Neural progenitor cell (in vitro differentiated cells): Measurements from ENCODE around the gene CALY. TPM values are rescaled to one million over a fixed set of nuclear protein-coding genes. Genes with fewer than 3 reads are reported as not detected.

ENCODE experiments used
- DNase-seq: peaks from one replicate; pipeline ENCODE4 v3.0.0-alpha.2; 2016; ENCODE audit warnings: low spot score
- H2AFZ ChIP-seq: fragments of 200-600 bp; sonication (generic); replicated peaks from 2 replicates; pipeline ENCODE4 v1.6.1; 2016; ENCODE audit warnings: antibody characterized with exemption
- H3F3A ChIP-seq: fragments of 200-600 bp; sonication (generic); 2 replicates; pipeline ENCODE4 v1.6.1; 2016; ENCODE audit warnings: antibody characterized with exemption, low read depth
- H3K27ac ChIP-seq: fragments of 200-600 bp; sonication (generic); 2 replicates; pipeline ENCODE4 v1.5.1; 2016; ENCODE audit warnings: mild to moderate bottlenecking
- H3K27me3 ChIP-seq: fragments of 200-600 bp; sonication (generic); 2 replicates; pipeline ENCODE4 v1.6.1; 2016; ENCODE audit warnings: mild to moderate bottlenecking, moderate library complexity
- H3K36me3 ChIP-seq: fragments of 200-600 bp; sonication (generic); 2 replicates; pipeline ENCODE4 v1.5.1; 2016
- H3K4me1 ChIP-seq: fragments of 200-600 bp; sonication (generic); 2 replicates; pipeline ENCODE4 v1.6.1; 2016; ENCODE audit warnings: mixed run types
- H3K4me2 ChIP-seq: fragments of 200-600 bp; sonication (generic); 2 replicates; pipeline ENCODE4 v1.6.1; 2016
- H3K4me3 ChIP-seq: fragments of 200-600 bp; sonication (generic); 2 replicates; pipeline ENCODE4 v1.5.1; 2016
- H3K79me2 ChIP-seq: fragments of 200-600 bp; sonication (generic); 2 replicates; pipeline ENCODE4 v1.6.1; 2016; ENCODE audit warnings: low read depth
- H3K9ac ChIP-seq: fragments of 200-600 bp; sonication (generic); 2 replicates; pipeline ENCODE4 v1.6.1; 2016
- H3K9me3 ChIP-seq: fragments of 200-600 bp; sonication (generic); 2 replicates; pipeline ENCODE4 v1.5.1; 2016; ENCODE audit warnings: low read depth
- H4K20me1 ChIP-seq: fragments of 200-600 bp; sonication (generic); 2 replicates; pipeline ENCODE4 v1.6.1; 2016; ENCODE audit warnings: low read depth
- H3K27ac Mint-ChIP-seq: 3 replicates; pipeline ENCODE4 v1.8.0; 2021; ENCODE audit warnings: mixed read lengths
- H3K27me3 Mint-ChIP-seq: 2 replicates; pipeline ENCODE4 v1.8.0; 2022; ENCODE audit warnings: low read depth, mild to moderate bottlenecking, inconsistent platforms, moderate library complexity, mixed read lengths; ENCODE audit not compliant: insufficient read depth
- H3K36me3 Mint-ChIP-seq: 3 replicates; pipeline ENCODE4 v1.8.0; 2021; ENCODE audit warnings: mixed read lengths
- H3K4me1 Mint-ChIP-seq: 3 replicates; pipeline ENCODE4 v1.8.0; 2021; ENCODE audit warnings: mixed read lengths
- H3K4me3 Mint-ChIP-seq: 3 replicates; pipeline ENCODE4 v1.8.0; 2021; ENCODE audit warnings: mild to moderate bottlenecking, moderate library complexity, mixed read lengths
- H3K9me3 Mint-ChIP-seq: 3 replicates; pipeline ENCODE4 v1.8.0; 2020; ENCODE audit warnings: mixed read lengths
- EZH2 ChIP-seq: fragments of 200-600 bp; sonication (generic); IDR thresholded peaks from 2 replicates; pipeline ENCODE4 v1.6.1; 2017; ENCODE audit warnings: antibody characterized with exemption, mild to moderate bottlenecking, moderate library complexity
- EZH2phosphoT487 ChIP-seq: fragments of 200-600 bp; sonication (generic); IDR thresholded peaks from 2 replicates; pipeline ENCODE4 v1.6.1; 2017; ENCODE audit warnings: antibody characterized with exemption
- total RNA-seq: library from RNA; depleted of rRNA; stranded (reverse); fragments of >200 nt; gene quantifications from 2 replicates; pipeline ENCODE4 v1.2.3, GENCODE V29; 2015; ENCODE audit warnings: low replicate concordance
- TF ChIP-seq, protein P1 (sequence below): fragments of 200-600 bp; sonication (generic); IDR thresholded peaks from 2 replicates; pipeline ENCODE4 v1.5.1; 2017; ENCODE audit warnings: antibody characterized with exemption, mild to moderate bottlenecking

CALY gene
- total RNA-seq, 1 donor from 2014 or later: not detected

DNA sequence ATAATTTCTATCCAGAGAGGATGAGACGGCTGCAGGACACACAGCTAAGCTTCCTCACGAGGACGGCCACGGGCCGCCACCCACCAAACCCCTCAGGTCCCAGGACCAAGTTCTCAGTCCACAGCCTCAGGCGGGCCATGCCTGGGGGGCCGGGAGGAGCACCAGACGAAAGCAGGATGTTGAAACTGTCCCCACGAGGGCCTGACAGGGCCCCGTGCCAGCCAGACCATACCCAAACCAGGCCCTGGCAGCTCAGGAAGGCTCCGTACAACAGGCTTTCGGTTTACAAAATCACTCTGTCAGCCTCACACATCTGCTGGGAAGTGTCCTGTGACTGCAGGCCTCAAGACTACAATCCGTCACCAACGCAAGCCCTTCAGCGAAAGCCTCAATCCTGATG is 42.5 kb downstream of the CALY start:
- H3F3A ChIP-seq: no peaks in the 10 kb centered on the region
- Mint-ChIP-seq H3K36me3 (peaks cover 15% of the 10 kb centered on the region), H3K9me3 (no peaks in the 10 kb centered on the region), H3K27me3 (peaks cover 2% of the 10 kb centered on the region), H3K4me3 (no peak overlapping the region), H3K4me1 (no peaks in the 10 kb centered on the region), H3K27ac (no peak overlapping the region)
- no peak overlapping the region for H3K4me2 ChIP-seq
- H3K27me3 ChIP-seq: no peaks in the 10 kb centered on the region
- DNase-seq: no peak
- no peak overlapping the region for H3K27ac ChIP-seq
- TF ChIP-seq EZH2 (no peak), EZH2phosphoT487 (no peak)
- TF ChIP-seq, protein P1, sequence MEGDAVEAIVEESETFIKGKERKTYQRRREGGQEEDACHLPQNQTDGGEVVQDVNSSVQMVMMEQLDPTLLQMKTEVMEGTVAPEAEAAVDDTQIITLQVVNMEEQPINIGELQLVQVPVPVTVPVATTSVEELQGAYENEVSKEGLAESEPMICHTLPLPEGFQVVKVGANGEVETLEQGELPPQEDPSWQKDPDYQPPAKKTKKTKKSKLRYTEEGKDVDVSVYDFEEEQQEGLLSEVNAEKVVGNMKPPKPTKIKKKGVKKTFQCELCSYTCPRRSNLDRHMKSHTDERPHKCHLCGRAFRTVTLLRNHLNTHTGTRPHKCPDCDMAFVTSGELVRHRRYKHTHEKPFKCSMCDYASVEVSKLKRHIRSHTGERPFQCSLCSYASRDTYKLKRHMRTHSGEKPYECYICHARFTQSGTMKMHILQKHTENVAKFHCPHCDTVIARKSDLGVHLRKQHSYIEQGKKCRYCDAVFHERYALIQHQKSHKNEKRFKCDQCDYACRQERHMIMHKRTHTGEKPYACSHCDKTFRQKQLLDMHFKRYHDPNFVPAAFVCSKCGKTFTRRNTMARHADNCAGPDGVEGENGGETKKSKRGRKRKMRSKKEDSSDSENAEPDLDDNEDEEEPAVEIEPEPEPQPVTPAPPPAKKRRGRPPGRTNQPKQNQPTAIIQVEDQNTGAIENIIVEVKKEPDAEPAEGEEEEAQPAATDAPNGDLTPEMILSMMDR: no peak
- H3K9ac ChIP-seq: no peak overlapping the region
- H3K36me3 ChIP-seq: no peaks in the 10 kb centered on the region
- no peak overlapping the region for H3K4me3 ChIP-seq
- no peaks in the 10 kb centered on the region for H3K79me2 ChIP-seq
- H4K20me1 ChIP-seq: no peaks in the 10 kb centered on the region
- H2AFZ ChIP-seq: no peak overlapping the region
- no peaks in the 10 kb centered on the region for H3K9me3 ChIP-seq
- H3K4me1 ChIP-seq: no peaks in the 10 kb centered on the region

- no peaks in the 10 kb centered on the region for H3K27me3 ChIP-seq
- H3K79me2 ChIP-seq: no peaks in the 10 kb centered on the region
- H3K9ac ChIP-seq: no peak overlapping the region
- no peak overlapping the region for H3K4me3 Mint-ChIP-seq
- no peaks in the 10 kb centered on the region for H3K9me3 ChIP-seq
- H3K4me3 ChIP-seq: no peak overlapping the region
- no peak for DNase-seq
- no peak overlapping the region for H3K4me2 ChIP-seq
- H2AFZ ChIP-seq: no peak overlapping the region
- no peaks in the 10 kb centered on the region for H4K20me1 ChIP-seq
- H3K9me3 Mint-ChIP-seq: no peaks in the 10 kb centered on the region
- TF ChIP-seq EZH2: no peak
- no peak for TF ChIP-seq EZH2phosphoT487
- TF ChIP-seq, protein P1: no peak
- H3K36me3 ChIP-seq: no peaks in the 10 kb centered on the region
- peaks cover 17% of the 10 kb centered on the region for H3K36me3 Mint-ChIP-seq
- H3K4me1 Mint-ChIP-seq: no peaks in the 10 kb centered on the region
- no peaks in the 10 kb centered on the region for H3K4me1 ChIP-seq
- peaks cover 2% of the 10 kb centered on the region for H3K27me3 Mint-ChIP-seq
- H3K27ac ChIP-seq: no peak overlapping the region
- no peak overlapping the region for H3K27ac Mint-ChIP-seq
- H3F3A ChIP-seq: no peaks in the 10 kb centered on the region
Observed at GRCh38 chr10:133293810-133294119, 42.9 kb downstream of the CALY start.

DNA sequence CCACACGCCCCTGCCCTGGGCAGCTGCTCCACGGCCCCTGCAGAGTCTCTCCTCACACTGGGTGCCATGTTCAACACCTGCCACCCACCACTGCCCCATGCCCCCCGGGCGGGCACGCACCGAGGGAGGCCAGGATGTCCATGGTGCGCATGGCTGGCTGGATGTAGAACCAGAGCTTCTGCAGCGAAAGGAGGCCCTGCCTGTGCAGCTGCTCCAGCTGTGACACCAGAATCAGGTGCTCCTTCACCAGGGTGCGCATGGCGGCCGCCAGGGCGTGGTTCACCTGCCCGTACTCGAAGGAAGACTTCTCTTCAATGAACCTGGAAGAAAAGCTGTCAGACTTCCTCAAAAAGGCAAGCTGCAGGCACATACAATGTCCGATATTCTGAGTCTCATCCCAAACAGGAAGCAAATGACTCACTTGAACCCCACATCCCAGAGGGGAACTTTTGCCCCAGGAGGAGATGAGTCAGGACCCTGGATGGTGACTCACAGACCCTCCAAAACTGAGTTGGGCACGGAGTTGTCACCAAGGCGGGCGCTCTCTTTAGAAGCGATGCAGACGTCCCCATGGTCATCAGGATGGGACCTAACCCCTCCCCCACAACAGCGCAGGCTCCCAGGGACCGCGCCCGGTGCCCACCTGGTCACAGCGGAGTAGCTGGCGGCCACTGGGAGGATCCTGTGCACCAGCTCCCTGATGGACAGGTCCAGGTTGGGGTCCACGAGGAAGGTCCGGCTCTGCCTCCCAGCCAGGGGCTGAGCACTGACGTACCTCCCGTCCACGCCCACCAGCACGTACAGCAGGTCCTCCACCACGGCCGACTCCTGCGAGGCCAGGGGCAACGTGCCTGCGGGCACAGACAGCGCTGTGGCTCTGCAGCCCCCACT is 43.5 kb downstream of the CALY start:
- H3K9me3 ChIP-seq: no peaks in the 10 kb centered on the region
- no peak overlapping the region for H3K27ac ChIP-seq
- H3K27ac Mint-ChIP-seq: no peak overlapping the region
- H3K9ac ChIP-seq: no peak overlapping the region
- H3K79me2 ChIP-seq: no peaks in the 10 kb centered on the region
- no peak overlapping the region for H3K4me3 ChIP-seq
- no peaks in the 10 kb centered on the region for H3F3A ChIP-seq
- H3K4me1 ChIP-seq: no peaks in the 10 kb centered on the region
- no peaks in the 10 kb centered on the region for H3K27me3 ChIP-seq
- no peak for DNase-seq
- no peak overlapping the region for H2AFZ ChIP-seq
- H3K4me3 Mint-ChIP-seq: no peak overlapping the region
- H3K4me2 ChIP-seq: no peak overlapping the region
- H3K36me3 ChIP-seq: no peaks in the 10 kb centered on the region
- TF ChIP-seq EZH2: no peak
- TF ChIP-seq EZH2phosphoT487: no peak
- TF ChIP-seq, protein P1: no peak
- H3K27me3 Mint-ChIP-seq: peaks cover 2% of the 10 kb centered on the region
- no peaks in the 10 kb centered on the region for H3K4me1 Mint-ChIP-seq
- H3K36me3 Mint-ChIP-seq: peaks cover 17% of the 10 kb centered on the region
- H3K9me3 Mint-ChIP-seq: no peaks in the 10 kb centered on the region
- no peaks in the 10 kb centered on the region for H4K20me1 ChIP-seq
